GM06990 (cell line): ENCODE data around the gene UTS2R.
"Not testable (repeated sequence)": the region's sequence is repeated elsewhere in the genome, so short reads cannot be mapped to it uniquely, and the experiment has no call there.

Source experiments
- DNase-seq: peaks from one replicate; pipeline ENCODE4 v3.0.0-alpha.2; 2011; ENCODE audit not compliant: insufficient read length; ENCODE audit errors: extremely low read depth
- H3K27me3 ChIP-seq: replicated peaks from 2 replicates; pipeline ENCODE4 v1.6.0; 2011; ENCODE audit warnings: low read length; ENCODE audit not compliant: control insufficient read depth, insufficient read depth
- H3K36me3 ChIP-seq: 2 replicates; pipeline ENCODE4 v1.5.1; 2011; ENCODE audit warnings: low read length; ENCODE audit not compliant: control insufficient read depth, insufficient read depth
- H3K4me3 ChIP-seq: replicated peaks from 2 replicates; pipeline ENCODE4 v1.5.1; 2011; ENCODE audit warnings: low read depth, mild to moderate bottlenecking, control low read depth, low read length
- CTCF ChIP-seq: IDR thresholded peaks from 2 replicates; pipeline ENCODE4 v1.5.1; 2011; ENCODE audit warnings: low read length, control low read depth, mild to moderate bottlenecking, inconsistent platforms; ENCODE audit not compliant: insufficient read depth, poor library complexity, severe bottlenecking

Gene UTS2R

GRCh38 chr17:82346342-82347300, 24.9 kb upstream of the UTS2R start:
- TF ChIP-seq CTCF, result no peak
- Histone ChIP-seq H3K27me3 (no peaks in the 10 kb centered on the region; the same call in 1 of the 2 replicates), H3K36me3 (no peaks in the 10 kb centered on the region), H3K4me3 (no peak overlapping the region)
- no peak for DNase-seq

GRCh38 chr17:82347994-82348393, 23.6 kb upstream of the UTS2R start:
- H3K27me3 ChIP-seq, DNase-seq, H3K4me3 ChIP-seq, H3K36me3 ChIP-seq: not testable (repeated sequence)

- Histone ChIP-seq H3K27me3 (no peaks in the 10 kb centered on the region; the same call in 1 of the 2 replicates), H3K4me3 (no peak overlapping the region), H3K36me3 (no peaks in the 10 kb centered on the region)
- no peak for TF ChIP-seq CTCF
- no peak for DNase-seq
These were observed 23.1 kb upstream of the UTS2R start for GRCh38 chr17:82348434-82348833.

GRCh38 chr17:82348866-82349265, 22.7 kb upstream of the UTS2R start:
- Histone ChIP-seq H3K4me3 (no peak overlapping the region), H3K27me3 (no peaks in the 10 kb centered on the region; the same call in 1 of the 2 replicates), H3K36me3 (no peaks in the 10 kb centered on the region)
- no peak for DNase-seq
- TF ChIP-seq CTCF, result no peak

- no peaks in the 10 kb centered on the region; the same call in 1 of the 2 replicates for H3K27me3 ChIP-seq
- DNase-seq, result no peak
- H3K36me3 ChIP-seq, result no peaks in the 10 kb centered on the region
- TF ChIP-seq CTCF, result no peak
- H3K4me3 ChIP-seq, result no peak overlapping the region
These were observed 22.3 kb upstream of the UTS2R start for GRCh38 chr17:82349287-82349701.

- Histone ChIP-seq H3K27me3 (no peaks in the 10 kb centered on the region; the same call in 1 of the 2 replicates), H3K36me3 (no peaks in the 10 kb centered on the region), H3K4me3 (no peak overlapping the region)
- TF ChIP-seq CTCF, result peak; percentile 43
- peak; percentile 55 for DNase-seq
These were observed 21.2 kb upstream of the UTS2R start for GRCh38 chr17:82350182-82351030.
